Measurements from ENCODE around the gene BABAM2. TPM values are rescaled to one million over a fixed set of nuclear protein-coding genes. Genes with fewer than 3 reads are reported as not detected.
"Not testable (repeated sequence)": the region's sequence is repeated elsewhere in the genome, so short reads cannot be mapped to it uniquely, and the experiment has no call there.

The BABAM2 gene
- polyA plus RNA-seq, 3 donors: 55.5 to 58.9 (median 57.2) TPM

DNA sequence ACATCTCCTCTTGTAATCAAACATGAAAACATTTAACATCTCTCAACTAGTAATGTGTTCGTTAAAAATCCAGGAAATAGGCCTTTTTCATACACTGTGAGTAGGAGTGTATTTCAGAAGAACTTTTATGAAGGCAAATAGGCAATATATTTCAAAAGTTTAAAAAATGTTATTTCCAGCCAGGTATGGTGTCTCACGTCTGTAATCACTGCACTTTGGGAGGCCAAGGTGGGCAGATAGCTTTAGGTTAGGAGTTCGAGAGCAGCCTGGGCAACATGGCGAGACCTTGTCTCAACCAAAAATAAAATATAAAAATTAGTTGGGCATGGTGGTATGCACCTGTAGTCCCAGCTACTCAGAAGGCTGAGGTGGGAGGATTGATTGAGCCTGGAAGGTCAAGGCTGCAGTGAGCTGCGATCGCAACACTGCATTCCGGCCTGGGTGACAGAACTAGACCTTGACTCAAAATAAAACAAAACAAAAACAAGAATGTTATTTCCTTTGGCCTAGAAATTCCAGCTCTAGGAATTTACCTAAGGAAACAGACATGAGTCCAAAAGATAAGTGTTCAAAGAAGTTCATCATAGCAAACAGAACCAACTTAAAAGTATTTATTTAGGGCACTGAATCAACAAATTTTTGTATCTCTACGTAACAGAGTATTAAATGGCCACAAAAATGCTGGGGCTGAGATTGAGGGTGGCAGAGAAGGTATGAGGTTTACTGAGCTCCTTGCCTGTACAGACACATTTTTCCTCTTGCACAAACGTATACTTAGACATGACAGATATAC is 15.2 kb upstream of the BABAM2 start:
- no peak for DNase-seq (ENCODE audit: low read depth in 3 of 3, low spot score in 2 of 3)

- DNase-seq (ENCODE audit: low read depth in 3 of 3, low spot score in 2 of 3): no peak
Observed at GRCh38 chr2:27878825-27879224, 11.7 kb upstream of the BABAM2 start.

DNA sequence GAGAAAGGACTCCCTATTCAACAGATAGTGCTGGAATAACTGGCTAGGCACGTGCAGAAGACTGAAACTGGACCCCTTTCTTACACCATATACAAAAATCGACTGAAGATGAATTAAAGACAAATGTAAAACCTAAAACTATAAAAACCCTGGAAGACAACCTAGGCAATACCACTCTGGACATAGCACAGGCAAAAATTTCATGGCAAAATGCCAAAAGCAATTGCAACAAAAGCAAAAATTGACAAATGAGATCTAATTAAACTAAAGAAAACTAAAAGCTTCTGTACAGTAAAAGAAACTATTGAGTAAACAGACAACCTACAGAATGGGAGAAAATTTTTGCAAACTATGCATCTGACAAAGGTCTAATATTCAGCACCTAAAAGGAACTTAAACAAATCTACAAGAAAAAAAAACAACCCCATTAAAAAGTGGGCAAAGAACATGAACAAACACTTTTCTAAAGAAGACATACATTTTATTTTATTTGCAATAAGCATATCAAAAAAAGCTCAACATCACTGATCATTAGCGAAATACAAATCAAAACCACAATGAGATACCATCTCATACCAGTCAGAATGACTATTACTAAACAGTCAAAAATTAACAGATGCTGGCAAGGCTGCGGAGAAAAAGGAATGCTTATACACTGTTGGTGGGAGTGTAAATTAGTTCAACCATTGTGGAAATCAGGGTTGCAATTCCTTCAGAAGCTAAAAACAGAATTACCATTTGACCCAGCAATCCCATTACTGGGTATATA is 8.5 kb upstream of the BABAM2 start:
- DNase-seq (ENCODE audit: low read depth in 3 of 3, low spot score in 2 of 3): not testable (repeated sequence)

GRCh38 chr2:27882584-27882922 is 8.0 kb upstream of the BABAM2 start:
- DNase-seq (ENCODE audit: low read depth in 3 of 3, low spot score in 2 of 3): not testable (repeated sequence)

DNA sequence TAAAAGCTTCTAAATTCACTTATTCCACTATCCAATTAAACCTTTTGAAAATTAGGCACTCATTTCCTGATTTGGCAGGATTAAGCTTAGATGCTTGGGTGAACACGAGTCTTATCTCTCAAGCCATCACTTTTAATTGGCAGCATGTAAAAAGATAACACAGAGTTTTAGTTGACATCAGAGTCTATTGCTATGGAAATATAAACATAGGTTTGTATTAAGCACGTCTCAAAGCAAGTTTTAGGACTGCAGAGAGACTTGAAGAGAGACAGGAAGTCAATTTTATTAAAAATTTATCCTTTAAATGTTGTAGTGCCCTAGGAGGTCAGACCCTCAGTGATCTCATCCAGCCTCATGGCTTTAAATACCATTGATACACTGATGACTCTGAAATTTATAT is 5.9 kb upstream of the BABAM2 start:
- no peak for DNase-seq (ENCODE audit: low read depth in 3 of 3, low spot score in 2 of 3)

- DNase-seq (ENCODE audit: low read depth in 3 of 3, low spot score in 2 of 3): no peak
Observed at GRCh38 chr2:27885234-27885633, 5.3 kb upstream of the BABAM2 start.

DNA sequence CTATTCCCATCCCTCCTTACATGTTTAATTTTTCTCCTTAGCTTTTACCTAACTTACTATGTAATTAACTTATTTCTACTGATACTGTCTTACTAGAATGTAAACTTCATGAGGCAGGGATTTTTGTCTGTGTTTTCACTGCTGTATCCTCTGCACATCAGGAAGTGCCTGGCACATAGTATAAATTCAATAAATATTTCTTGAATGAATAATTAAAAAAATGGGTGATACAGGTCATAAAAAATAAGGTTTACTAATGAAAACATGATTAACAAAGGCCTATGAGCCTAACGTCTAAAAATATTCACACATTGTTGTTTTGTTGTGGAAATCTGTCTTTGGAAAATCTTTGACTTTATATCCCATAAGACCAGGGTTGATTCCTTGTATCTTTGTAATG is 4.9 kb upstream of the BABAM2 start:
- DNase-seq (ENCODE audit: low read depth in 3 of 3, low spot score in 2 of 3): no peak

GRCh38 chr2:27886322-27886721 is 4.2 kb upstream of the BABAM2 start:
- no peak for DNase-seq (ENCODE audit: low read depth in 3 of 3, low spot score in 2 of 3)

DNA sequence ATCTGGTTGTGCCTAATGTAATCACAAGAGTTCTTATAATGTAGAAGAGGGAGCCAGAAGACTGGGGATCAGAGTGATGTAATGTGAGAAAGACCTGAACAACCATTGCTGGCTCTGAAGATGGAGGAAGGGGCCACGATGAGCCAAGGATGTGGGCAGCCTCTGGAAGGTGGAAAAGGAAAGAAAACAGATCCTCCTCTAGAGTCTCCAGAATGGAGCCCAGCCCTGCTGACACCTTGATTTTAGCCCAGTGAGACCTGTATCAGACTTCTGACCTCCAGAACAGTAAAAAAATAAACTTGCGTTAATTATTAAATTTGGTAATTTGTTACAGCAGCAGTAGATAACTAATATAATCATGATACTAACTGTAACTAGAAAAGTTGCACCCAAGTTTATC is 3.4 kb upstream of the BABAM2 start:
- no peak for DNase-seq (ENCODE audit: low read depth in 3 of 3, low spot score in 2 of 3)

DNA sequence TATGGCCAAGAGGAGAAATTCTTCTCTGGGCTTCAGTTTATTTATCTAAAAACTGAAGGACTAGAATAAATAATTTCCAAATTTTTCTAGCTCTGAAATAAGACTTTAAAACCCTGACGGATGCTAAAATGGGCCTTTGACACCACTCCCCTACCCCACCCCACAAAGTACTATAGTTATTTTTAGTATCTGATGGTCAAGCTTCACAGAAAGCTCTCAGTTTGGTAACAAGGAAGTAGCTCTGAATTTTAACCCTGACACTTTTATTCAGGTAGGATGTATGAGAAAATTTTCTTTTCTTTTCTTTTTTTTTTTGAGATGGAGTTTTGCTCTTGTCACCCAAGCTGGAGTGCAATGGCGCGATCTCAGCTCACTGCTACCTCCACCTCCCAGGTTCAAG is 2.7 kb upstream of the BABAM2 start:
- no peak for DNase-seq (ENCODE audit: low read depth in 3 of 3, low spot score in 2 of 3)

DNA sequence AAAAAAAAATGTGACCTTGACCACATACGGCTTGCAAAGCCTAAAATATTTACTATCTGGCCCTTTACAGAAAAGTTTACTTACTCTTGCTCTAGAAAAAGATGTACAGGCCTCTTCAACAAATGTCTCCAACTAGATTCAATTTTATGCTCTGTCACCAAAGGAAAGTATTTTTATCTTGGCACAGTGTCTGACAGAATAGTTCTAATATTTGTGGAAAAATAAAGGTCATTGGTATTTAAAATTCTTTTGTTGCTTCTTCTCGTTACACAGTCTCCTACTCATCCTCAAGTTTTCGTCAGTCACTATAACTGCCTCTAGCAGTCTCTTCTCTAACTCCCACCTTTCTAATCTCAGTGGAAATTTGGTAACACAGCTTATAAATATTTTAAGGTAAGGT is 1.7 kb upstream of the BABAM2 start:
- DNase-seq (ENCODE audit: low read depth in 3 of 3, low spot score in 2 of 3): no peak

GRCh38 chr2:27889774-27890145 is 769 bp upstream of the BABAM2 start:
- DNase-seq (ENCODE audit: low read depth in 3 of 3, low spot score in 2 of 3): peak in 2 of 3 donors; percentile 15 to 29

GRCh38 chr2:27890924-27891672 is 569 bp downstream of the BABAM2 start:
- DNase-seq (ENCODE audit: low read depth in 3 of 3, low spot score in 2 of 3): peak; percentile 70 to 77 (median 72)

DNA sequence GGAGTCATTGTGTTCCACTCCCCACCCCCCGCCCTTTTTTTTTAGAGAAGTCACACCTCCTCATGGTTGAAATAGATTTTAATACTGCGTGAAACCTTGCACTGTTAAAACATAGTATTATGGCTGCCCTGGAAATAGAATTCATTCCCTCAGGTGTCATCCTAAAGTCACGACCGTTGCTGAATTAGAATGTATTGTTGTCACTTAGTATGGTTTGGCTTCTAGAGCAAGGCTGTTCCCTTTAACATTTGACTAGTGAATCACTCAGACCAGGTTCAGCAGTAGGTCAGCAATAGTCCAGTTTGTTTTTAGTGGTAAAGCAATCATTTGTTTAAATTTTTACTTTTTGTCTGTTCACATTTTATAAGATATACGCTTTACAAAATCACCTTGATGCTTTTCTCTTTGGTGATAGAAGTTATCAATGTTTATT is 1.2 kb downstream of the BABAM2 start:
- DNase-seq (ENCODE audit: low read depth in 3 of 3, low spot score in 2 of 3): no peak

- DNase-seq (ENCODE audit: low read depth in 3 of 3, low spot score in 2 of 3): no peak
Observed at GRCh38 chr2:27893006-27893405, 2.5 kb downstream of the BABAM2 start.

DNA sequence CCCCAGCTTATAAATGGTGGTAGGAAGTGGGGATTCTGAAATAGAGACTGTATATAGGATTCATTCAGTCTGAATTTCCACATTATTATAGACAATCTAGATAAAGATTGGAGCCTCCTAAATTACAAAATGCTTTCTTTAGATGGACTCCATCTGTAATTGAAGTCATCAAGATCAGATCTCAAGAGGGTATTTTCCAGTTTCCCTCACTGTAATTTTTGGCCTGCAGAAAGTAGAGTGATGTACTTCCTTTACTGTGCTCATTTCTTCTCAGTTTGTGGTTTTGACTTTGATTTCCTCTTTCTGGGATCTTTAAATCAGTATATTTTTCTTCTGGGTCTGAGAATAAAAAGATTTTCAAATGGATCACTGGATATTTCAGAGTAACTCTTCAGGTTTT is 7.2 kb downstream of the BABAM2 start:
- no peak for DNase-seq (ENCODE audit: low read depth in 3 of 3, low spot score in 2 of 3)

DNA sequence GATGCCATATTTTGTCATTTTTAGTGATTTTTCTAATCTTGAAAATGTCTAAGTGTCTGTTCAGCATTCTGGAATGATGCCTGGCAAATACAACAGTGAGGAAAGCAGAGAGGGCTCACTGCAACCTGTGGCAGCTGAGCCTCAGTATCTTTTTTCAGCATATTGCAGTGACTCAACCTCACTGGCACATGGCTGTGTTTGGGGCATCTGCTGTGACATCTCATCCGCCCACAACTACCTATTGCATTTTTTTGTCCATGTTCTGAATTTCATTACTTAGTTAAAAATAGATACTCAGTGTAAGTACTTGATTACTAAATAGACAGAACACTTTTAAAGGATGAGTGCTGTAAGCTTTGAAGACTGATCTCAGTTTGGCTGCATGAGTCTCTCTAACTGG is 10.7 kb downstream of the BABAM2 start:
- DNase-seq (ENCODE audit: low read depth in 3 of 3, low spot score in 2 of 3): no peak

GRCh38 chr2:27902098-27902497 is 11.6 kb downstream of the BABAM2 start:
- no peak for DNase-seq (ENCODE audit: low read depth in 3 of 3, low spot score in 2 of 3)

- DNase-seq (ENCODE audit: low read depth in 3 of 3, low spot score in 2 of 3): no peak
Observed at GRCh38 chr2:27903018-27903417, 12.5 kb downstream of the BABAM2 start.

DNA sequence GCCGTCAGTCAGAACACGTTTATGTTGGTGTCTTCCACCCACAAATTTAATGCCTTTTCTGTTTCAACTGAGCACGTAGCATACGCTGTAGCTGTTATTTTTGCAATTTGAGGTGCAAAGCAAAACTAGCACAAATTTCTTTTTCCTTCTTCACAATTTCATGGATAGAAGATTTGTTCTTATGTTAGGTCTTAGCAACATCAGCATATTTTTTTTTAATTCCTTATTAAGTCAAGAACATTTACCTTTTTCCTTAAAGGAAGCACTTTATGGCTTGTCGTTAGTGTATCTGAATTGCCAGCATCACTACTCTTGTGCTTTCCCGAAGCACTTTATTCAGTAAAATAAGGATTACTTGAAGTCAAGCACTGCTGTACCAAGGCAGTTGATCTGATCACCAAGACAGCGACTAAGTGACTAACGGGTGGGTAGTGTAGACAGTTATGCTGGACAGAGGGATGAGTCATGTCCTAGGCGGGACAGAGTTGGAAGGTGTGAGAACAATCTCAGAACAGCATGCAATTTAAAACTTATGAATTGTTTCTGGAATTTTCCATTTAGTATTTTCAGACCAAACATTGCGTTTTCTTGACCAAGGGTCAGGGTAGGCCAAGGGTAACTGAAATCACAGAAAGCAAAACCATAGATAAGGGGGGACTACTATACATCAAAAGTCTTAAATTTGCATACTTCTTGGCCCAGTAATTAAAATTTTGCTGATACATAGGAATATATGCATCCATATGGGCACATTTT is 13.3 kb downstream of the BABAM2 start:
- DNase-seq (ENCODE audit: low read depth in 3 of 3, low spot score in 2 of 3): no peak

GRCh38 chr2:27904405-27904665 is 13.8 kb downstream of the BABAM2 start:
- DNase-seq (ENCODE audit: low read depth in 3 of 3, low spot score in 2 of 3): no peak
